HG03558 (cell line): Measurements from ENCODE around the gene RAB22A.
"Not testable (repeated sequence)": the region's sequence is repeated elsewhere in the genome, so short reads cannot be mapped to it uniquely, and the experiment has no call there.

Source experiments
- ATAC-seq: cut with Tn5 transposase; IDR thresholded peaks from one replicate; pipeline ENCODE4 v1.9.1; 2021; ENCODE audit warnings: moderate number of reproducible peaks; ENCODE audit not compliant: unreplicated experiment; ENCODE audit errors: extremely low read depth

The RAB22A gene

DNA sequence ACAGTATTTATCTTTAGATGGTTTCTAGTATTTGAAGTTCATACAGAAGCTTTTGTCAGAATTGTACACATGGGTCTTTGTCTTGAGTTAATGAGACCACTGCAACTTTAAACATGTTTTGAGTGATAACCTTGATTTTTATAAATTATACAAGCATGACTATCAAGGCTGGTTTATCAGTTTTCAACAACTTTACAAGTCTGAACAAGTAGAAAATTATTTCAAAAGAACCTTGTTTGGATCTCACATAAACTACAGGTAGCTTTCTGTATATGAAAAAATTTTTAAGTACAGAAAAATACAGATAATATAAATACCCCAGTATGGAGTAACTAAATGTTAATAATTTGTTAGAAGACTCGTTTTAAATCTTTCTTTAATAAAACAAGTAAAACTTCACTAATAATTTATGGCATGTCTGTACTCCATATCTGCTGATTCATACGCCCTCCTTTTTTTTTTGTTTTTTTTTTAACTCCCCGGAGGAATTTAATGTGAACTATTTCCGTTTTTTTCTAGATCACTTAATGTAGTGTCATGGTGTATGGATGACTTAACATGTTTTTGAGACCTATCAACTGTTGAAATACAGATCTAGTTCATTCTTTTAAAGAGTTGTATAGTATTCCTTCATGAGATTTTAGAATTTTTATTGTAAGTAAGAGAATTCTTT lies 97.8 kb downstream of the RAB22A start:
- ATAC-seq: no peak

DNA sequence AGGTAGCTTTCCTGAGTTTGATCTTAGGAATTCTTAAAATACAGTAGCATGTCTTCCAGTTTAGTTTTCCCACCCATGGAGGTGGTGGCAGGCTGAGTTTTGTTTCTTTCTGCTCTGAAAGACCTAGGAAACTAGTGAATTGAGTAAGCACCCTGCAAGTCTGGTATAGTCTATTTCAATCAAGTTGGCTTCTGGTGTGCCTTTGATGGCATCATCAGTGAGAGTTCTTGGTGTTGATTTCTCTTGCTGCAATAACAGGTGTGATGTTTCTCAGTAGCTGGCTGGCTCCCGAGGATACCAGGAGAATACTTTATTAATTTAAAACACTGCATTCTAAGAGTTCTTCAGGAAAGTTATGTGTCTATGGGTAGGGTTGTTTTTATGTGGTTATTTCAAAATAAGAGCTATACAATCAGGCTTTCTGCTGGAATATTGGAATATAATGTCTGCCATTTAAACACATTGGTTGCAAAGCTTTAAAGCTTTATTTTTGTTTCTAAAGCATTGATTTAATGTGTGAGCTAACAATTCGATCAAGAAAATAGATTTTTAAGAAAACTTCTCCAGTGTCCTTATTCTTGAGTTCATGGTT lies 98.5 kb downstream of the RAB22A start:
- no peak for ATAC-seq

DNA sequence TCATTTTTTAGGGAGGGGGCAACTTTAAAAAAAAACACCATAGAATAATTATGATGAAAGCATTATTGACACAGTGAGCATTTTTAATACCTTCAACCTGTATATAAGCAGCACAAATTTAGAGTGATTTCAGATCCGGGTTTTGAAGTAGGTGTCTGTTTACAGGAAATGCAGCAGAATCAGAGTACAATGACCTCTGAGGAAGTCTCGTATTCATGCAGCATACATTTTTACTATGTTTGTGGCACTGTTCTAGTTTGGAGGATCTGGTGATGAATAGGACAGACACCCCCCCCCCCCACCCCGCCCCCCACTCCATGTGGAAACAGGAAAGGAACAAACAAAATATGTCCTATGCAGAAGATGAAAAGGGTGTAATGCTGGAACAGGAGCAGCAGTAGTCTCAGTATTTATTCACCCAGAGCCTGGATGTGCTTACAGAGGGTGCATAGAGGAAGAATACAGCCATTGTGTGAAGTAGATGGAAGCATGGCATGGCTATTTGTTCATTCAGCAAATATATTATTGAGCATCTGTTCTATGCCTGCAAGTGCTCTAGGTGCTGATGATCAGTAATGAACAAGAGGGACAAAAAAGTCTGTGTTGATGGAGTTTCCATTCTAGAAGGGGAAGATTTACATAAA lies 99.2 kb downstream of the RAB22A start:
- no peak for ATAC-seq

DNA sequence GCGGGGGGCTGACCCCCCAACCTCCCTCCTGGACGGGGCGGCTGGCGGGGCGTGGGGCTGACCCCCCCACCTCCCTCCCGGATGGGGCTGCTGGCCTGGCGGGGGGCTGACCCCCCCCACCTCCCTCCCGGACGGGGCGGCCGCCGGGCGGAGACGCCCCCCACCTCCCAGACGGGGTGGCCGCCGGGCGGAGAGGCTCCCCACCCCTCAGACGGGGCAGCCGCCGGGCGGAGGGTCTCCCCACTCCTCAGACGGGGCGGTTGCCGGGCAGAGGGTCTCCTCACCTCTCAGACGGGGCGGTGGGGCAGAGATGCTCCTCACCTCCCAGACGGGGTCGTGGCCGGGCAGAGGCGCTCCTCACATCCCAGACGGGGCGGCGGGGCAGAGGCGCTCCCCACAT lies 104.7 kb downstream of the RAB22A start:
- not testable (repeated sequence) for ATAC-seq

DNA sequence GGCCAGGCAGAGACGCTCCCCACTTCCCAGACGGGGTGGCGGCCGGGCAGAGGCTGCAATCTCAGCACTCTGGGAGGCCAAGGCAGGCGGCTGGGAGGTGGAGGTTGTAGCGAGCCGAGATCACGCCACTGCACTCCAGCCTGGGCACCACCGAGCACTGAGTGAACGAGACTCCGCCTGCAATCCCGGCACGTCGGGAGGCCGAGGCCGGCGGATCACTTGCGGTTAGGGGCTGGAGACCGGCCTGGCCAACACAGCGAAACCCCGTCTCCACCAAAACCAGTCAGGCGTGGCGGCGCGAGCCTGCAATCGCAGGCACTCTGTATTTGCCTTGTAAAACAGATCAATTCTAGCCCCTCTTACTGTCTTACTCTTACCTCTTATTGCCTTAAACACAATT lies 105.3 kb downstream of the RAB22A start:
- ATAC-seq: not testable (repeated sequence)

DNA sequence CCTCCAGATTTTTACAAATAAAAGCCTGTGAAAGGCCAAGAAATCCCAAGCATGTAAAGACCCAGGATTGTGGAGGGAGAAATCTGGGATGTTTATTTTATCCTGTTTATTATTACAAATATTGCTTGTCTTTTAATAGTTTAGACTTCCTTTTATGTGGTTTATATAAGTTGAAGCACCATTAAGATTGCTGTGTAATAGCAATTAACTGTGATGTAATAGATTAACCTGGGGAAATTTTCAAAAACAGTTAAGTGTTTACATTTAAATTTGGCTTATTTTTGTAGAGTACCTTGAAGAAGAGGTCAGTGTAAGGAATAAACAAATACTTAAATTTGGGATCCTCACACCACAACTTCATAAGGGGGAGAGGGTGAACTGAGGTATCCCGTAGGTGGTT lies 106.5 kb downstream of the RAB22A start:
- ATAC-seq: no peak

DNA sequence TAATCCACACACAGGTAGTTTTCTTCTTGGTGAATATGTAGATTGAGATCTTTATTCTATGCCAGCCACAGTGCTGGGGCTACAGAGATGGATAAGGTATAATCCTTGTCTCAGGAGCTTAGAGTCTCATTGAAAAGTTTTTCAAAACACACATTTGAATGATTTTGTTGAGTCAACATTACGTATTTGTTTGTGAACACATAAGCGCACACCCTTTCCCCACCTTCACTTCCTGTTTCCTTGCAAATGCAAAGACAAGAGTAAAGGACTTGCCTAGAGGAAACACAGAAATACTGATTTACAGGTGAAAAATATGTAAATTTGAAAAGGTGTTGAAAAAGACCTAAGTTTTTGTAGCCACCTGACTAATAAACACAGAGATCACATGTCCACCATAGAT lies 107.3 kb downstream of the RAB22A start:
- ATAC-seq: no peak
